SU-DHL-6 (cell line): ENCODE results near the gene KRT37.

Experiments used
- CTCF ChIP-seq: fragments of 200-600 bp; sonication (generic); IDR thresholded peaks from one replicate; pipeline ENCODE4 v1.5.1; 2017; ENCODE audit warnings: antibody characterized with exemption, mild to moderate bottlenecking, low read length, moderate library complexity; ENCODE audit not compliant: insufficient read depth, poor library complexity, severe bottlenecking
- EZH2phosphoT487 ChIP-seq: fragments of 200-600 bp; sonication (generic), shearing (Covaris generic); conservative IDR thresholded peaks from 2 replicates; pipeline ENCODE4 v1.6.1; 2018; ENCODE audit warnings: mild to moderate bottlenecking, antibody characterized with exemption, low read length, moderate library complexity, mixed read lengths

DNA sequence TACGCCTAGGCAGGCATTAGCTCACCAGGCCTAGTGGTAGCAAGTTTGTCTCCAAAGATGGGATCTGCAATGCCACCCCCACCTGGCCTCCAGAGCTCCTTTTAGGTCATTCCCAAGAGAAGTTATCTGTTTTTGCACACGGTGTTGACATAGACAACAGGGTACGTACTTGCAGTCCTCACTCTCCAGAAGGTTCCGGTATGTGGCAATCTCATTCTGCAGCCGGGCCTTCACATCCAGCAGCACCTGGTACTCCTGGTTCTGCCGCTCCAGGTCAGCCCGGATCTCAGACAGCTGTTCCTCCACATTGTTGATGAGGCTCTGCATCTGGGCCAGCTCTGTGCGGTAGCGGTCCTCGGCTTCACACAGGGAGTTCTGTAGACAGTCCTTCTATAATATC lies 17.2 kb downstream of the KRT37 start:
- TF ChIP-seq CTCF (no peak), EZH2phosphoT487 (no peak)
